NOMO-1 (cell line): Measurements from ENCODE around the gene UPK2.
"Not testable (repeated sequence)": the region's sequence is repeated elsewhere in the genome, so short reads cannot be mapped to it uniquely, and the experiment has no call there.

Source experiments
- DNase-seq, 2 experiments: peaks; one replicate each; lab custom pipeline; 2025; ENCODE audit not compliant: unreplicated experiment in 2 of 2; lab: John Stamatoyannopoulos, UW

Gene UPK2

DNA sequence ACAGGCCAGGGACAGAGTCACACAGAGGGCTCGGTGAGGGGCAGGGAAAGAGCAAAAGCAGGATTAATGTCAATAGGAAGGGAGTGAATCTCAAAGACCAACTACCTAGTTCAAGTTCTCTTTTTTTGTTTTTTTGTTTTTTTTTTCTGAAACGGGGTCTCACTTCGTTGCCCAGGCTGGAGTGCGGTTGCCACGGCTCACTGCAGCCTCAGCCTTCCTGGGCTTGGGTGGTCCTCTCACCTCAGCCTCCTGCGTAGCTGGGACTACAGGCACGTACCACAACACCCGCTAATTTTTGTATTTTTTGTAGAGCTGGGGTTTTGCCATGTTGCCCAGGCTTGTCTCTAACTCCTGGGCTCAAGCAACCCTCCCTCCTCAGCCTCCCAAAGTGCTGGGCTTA, 20.7 kb upstream of the UPK2 start:
- DNase-seq, result no peak

DNA sequence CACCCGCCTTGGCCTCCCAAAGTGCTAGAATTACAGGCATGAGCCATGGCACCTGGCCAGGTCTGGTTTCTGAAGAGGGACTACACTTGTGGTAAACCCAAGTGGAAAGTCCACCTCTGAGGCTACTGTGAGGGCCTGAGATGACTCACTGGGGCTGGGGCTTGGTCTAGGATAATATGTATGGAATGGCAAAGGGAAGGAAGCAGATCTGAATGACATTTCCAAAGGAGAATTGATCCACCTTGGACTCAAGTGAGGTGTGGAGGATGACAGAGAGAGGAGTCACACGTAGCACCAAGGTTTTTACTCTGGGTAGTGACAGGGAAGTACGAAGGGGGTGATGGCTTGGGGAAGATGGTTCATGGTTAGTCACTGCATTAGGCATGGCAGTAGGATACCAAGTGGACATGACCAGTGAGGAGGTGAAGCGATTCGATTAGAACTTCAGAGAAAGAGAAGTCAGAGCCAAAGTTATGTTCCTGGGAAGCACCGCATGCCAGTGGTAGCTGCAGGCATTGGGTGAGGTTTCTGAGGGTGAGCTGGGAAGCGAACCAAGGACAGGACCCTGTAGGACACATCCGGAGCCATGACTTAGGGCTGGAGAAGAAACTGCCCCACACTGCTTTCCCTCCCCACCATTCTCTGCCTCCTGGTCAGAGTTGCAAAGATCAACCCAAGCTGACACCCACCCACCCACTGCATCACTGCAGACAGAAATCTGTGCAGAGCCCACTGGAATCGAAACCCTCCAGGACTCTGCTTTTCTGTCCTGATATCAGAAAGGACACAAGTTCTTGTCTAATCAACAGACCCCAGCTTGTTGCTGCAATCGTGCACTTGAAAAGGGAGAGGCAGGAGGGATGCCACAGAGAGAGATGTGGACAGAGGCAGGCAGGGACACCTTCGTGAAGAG, 17.4 kb upstream of the UPK2 start:
- DNase-seq, result no peak

DNA sequence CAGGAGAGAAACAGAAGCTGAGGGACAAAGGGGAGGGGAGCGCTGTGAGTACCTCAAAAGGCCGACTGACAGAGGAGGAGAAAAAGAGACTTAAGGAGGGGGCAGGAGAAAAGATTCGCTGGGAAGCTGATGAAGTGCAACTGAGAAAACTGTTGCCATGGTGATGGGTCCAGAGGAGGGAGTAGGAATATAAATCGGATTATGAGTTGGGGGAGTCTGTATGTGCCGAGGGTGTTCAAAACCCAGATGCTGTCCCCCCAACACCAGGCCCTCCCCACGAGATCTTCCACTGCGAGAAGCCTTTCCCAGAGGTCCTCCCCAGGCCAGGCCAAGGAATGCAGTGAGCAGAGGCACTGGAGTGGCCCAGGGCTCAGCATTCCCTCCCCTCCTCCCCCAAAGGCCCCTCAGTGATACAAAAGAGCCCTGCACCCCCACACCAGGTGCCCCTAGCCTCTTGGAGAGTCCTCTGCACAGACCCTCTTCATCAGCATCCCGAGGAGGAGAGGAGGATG, 16.6 kb upstream of the UPK2 start:
- DNase-seq, result no peak

DNA sequence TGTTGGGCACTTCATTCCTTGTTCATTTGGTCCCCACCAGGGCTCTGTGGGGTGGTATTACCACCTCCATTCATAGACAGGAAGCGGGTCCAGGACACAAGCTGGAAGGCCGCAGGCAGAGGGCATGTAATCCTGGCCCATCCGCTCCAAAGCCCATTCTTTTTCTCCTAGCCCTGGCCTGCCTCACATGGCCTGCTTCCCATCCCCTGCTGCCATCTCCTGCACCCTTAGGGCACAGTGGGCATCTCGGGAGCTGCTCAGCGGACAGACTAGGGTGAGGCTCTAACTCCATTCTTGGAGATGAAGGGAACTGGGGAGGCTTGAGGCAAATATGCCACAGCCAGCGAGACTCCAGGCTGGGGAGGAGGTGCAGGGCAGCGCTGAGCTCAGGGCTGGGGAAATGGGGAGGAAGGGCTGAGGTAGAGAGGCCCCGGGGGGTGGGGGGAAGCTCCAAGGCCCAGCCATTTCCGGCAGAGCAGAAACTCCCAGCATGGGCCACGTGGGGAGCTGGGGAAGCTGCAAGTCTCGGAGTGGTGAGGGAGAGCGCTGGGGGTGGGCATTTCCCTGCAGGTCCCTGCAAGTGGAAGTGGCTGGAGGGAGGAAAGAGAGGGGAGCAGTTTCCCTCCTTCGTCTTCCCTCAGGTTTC, 16.0 kb upstream of the UPK2 start:
- peak; percentile 24 to 73 for DNase-seq

DNA sequence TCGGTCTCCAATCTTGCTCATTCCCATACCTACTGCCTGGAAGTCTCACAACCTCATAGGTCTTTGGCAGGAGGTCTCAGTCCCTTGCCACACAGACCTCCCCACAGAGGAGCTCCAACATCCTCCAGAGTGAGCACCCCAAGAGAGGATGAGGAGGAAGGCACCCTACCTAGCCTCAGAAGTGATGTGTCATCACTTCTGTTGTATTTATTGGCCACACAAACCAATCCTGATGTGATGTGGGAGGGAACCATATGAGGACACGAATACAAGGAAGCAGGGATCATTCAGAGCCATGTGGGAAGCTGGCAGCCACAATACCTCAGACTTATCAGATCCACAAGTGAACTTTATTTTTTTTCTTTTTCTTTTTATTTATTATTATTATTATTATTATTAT, 9.0 kb upstream of the UPK2 start:
- DNase-seq, result no peak

DNA sequence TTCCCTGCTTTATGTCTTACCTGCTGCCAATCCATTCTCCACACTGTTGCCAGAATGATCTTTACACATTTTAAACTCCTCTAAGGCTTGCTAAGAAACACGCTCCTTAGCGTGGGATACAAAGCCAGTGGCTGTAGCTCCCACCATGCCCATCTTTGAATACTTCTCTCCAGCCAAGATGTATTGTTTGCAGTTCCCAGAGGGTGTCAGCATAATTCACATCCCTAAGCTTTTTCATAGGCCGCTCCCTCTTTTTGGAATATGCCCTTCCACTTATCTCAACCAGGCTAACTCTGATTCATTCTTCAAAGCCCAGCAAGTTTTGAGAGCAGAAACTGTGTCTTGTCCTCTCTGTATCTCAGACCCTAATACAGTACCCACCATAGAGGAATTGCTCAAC, 8.1 kb upstream of the UPK2 start:
- DNase-seq, result no peak

DNA sequence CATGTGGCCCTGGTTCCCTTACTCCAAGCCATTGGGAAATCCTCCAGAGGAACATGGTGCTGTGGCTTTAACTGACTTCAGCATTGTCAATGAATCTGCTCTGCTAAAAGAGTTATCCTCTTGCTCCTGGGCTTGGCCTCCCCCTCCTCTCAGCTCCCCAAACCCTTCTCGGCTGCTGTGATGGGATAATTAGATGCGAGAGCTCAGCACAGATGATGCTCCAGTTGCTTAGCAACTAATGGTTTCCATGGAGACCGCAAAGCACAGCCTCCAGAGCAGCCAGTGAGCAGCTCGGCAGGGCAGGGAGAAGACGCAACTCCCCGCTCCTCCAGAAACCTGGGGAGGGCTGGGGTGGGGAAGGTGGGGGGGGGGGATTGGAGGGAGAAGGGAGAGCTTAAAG, 2.8 kb upstream of the UPK2 start:
- no peak for DNase-seq

DNA sequence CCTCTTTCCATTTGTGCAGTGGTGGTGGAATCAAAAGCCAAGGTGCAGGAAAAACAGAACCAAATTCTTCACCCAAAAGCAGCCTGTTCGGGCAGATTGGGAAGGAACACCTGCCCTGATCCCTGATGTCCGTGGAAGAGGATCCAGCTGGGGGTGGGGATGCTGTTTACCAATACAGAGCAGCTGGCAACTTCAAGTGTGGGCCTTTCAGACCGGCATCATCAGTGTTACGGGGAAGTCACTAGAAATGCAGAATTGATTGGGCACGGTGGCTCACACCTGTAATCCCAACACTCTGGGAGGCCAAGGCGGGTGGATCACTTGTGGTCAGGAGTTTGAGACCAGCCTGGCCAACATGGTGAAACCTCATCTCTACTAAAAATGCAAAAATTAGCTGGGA, 2.1 kb upstream of the UPK2 start:
- not testable (repeated sequence) for DNase-seq

DNA sequence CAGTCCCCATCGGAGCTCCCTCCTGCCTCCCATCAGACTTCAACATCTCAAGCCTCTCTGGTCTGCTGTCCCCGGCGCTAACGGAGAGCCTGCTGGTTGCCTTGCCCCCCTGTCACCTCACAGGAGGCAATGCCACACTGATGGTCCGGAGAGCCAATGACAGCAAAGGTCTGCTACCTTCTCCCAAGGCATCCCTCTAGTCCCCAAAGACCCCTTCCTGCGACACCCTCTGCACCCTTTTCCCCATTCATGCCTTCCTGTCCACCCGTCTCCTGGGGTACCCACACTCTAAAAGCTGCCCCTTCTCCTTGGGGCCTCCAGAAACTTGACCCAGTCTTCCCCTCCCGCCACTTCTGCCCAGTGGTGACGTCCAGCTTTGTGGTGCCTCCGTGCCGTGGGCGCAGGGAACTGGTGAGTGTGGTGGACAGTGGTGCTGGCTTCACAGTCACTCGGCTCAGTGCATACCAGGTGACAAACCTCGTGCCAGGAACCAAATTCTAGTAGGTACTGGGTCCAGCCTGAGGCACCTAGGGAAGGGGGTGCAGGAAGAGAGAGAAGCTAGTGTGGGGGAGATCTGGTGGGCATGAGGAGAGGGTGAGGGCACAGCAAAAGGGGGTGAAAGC, 860 bp downstream of the UPK2 start:
- DNase-seq, result no peak

DNA sequence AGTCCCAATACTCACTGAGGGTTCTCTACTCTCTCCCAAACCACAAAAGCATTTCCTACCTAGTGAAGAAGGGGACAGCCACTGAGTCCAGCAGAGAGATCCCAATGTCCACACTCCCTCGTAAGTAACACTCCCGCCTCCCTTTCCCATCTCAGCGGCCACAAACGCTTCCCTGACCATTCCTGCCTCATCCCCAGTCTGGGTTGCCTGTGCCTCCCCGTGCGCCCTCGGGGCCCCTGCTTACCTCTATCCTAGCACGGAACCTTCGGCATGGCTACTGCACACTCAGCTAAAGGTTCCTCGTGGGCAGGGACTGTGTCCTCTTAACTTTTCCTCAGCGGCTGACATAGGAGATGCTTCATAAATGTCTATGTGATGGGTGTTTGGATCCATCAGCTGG, 1.5 kb downstream of the UPK2 start:
- DNase-seq, result no peak

DNA sequence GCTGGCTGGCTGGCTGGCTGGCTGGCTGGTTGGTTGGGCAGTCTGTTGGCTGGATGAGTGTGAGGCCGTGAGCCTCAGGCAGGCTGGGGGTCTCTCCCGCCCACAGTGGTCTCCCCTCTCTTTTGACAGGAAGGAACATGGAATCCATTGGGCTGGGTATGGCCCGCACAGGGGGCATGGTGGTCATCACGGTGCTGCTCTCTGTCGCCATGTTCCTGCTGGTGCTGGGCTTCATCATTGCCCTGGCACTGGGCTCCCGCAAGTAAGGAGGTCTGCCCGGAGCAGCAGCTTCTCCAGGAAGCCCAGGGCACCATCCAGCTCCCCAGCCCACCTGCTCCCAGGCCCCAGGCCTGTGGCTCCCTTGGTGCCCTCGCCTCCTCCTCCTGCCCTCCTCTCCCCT, 1.9 kb downstream of the UPK2 start:
- no peak for DNase-seq

DNA sequence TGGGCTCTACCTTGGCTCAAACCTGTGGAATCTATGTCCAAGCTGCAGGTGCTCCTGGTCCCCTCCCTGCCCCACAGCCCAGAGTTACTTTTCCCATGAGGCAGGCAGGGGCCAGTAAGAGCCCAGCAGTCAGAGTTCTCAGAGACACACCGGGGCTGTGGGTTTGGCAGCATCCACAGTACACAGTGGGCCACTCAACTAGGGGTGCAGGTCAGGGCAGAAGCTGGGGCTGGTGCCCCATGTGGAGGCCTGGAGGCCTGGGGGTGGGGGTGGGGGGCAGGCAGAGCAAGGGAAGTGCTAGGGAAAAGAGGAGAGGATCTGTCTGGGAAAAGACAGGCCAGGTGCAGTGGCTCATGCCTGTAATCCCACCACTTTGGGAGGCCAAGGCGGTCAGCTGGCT, 2.5 kb downstream of the UPK2 start:
- DNase-seq, result no peak

DNA sequence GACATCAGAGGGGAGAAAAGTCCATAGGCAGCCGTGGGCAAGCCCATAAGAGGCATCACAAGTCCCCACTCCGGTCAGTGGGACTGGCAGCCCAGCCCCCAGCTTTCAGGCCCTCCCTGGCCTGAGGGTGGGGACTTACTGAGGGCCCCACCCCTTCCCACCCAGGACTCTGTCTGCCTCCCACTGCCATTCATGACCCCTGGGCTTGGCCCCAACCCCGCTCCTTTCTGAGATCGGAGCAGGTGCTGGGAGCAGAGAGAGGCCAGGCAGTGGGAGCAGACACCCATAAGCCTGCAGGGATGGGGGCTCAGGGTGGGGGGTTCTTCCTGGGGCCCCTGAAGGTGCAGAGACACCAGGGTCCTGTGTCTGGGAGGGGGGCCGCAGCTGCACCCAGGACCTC, 5.1 kb downstream of the UPK2 start:
- no peak for DNase-seq

DNA sequence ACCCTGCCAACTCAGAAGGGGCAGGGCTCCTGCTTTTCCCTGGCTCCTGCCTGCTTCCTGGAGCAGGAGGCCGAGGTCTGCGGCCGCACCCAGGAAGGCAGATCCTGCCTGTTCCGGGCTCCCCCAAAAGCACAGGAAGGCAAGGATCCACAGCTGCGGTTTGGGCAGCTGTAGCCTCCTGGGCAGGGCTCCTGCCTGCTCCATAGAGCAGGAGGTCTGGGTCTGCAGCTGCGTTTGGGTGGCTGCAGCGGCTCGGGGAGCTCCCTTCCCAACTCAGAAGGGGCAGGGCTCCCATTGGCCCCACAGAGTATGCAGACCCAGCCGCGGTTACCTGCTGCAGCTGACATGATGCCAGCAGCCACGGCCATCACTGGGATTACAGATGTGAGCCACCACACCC, 5.5 kb downstream of the UPK2 start:
- DNase-seq, result no peak

DNA sequence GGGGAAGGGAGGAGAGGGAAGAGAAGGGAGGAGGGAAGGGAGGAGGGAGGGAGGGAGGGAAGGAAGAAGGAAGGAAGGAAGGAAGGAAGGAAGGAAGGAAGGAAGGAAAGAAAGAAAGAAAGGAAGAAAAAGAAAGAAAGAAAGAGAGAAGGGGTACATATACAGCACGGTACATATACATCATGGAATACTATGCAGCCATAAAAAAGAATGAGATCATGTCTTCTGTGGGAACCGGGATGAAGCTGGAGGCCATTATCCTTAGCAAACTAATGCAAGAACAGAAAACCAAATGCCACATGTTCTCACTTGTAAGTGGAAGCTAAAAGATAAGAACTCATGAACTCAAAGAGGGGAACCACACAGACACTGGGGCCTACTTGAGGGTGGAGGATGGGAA, 13.4 kb downstream of the UPK2 start:
- DNase-seq, result not testable (repeated sequence)

DNA sequence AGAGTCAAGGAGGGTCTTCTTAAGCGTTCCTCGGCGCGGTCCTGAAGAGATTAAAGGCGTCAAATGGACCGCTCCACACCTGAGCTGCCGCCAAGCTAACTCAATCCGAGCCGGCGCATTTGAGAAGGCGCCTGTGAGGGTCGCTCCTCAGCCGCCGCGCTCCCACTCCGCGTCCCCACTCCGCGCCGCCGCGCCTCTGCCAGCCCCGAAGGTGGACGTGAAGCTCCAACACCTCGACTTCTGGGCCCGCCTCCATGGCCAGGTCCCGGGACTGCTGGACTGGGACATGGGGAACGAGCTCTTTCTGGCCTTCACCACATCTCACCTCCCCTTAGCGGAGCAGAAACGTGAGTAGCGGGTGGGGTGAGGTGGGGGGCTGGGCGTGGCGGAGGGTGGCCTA, 15.5 kb downstream of the UPK2 start, which contains the start of gene FOXR1:
FOXR1 (plus strand) TSS at position 116 of the 400 bp plus-strand sequence; CDS start at position 287, 171 bp downstream.
- no peak for DNase-seq

DNA sequence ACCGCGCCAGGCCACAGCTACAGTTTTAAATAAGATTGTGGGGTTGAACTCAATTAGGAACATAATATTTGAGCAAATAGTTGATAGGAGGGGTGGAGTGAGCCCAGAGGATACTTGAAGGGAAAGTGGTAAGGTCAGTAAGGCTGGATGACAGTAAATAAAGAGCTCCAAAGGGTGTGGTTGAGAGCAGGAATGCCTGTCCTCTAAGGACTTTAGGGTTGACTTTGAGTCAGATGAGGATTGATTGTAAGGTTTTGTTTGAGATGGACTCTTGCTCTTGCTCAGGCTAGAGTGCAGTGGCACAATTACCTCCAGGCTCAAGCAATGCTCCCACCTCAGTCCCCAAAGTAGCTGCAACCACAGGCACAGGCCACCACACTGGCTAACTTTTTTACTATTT, 17.9 kb downstream of the UPK2 start:
- no peak for DNase-seq

DNA sequence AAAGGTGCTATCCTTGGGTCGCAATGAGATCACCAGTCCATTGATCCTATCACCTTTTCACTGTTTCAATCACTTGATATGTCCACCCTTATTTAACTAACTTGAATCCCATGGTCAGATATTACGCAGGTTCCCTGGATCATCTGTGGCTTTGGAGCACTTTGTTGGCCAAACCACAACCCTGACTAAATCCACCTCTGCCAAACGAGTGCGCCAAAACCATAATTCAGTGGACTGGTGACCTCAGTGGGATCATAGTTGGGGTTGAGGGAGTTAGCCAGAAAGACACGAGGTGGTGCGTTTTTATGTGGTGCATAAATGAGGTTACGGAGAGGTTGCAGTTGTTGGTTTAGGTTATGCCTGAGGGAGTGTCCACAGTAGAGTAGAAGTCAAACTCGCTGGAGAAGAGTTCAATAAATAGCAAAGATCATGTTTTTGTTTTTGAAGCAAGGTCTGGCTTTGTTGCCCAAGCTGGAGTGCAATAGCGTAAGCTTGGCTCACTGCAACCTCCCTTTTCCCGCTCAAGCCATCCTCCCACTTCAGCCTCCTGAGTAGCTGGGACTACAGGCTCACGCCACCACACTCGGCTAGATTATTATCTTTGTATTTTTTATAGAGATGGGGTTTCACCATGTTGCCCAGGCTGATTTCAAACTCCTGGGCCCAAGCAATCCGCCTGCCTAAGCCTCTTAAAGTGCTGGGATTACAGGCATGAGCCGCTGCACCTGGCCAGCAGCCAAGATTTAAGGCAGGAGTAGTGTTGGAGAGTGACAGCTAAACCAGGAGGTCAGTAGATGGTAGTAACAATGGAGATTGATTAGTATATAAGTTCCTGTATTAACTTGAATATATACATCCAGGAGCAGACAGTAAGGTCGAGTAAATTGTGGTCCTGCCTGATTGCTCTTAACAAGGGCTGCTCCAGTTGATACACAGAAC, 19.9 kb downstream of the UPK2 start:
- DNase-seq, result no peak

DNA sequence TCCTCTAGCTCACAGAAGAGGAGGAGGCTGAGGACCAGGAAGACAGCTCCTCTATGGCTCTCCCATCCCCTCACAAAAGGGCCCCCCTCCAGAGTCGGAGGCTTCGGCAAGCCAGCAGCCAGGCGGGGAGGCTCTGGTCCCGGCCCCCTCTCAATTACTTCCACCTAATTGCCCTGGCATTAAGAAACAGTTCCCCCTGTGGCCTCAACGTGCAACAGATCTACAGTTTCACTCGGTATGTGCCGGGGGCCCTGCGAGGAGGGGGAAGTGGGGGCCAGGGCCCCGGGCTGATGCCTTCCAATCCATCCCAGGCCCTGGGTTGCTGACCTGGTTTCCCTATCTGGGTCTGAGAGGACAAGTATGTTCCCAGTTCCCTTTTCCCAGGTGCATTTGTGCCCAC, 23.3 kb downstream of the UPK2 start:
- DNase-seq, result peak; percentile 61 to 74

DNA sequence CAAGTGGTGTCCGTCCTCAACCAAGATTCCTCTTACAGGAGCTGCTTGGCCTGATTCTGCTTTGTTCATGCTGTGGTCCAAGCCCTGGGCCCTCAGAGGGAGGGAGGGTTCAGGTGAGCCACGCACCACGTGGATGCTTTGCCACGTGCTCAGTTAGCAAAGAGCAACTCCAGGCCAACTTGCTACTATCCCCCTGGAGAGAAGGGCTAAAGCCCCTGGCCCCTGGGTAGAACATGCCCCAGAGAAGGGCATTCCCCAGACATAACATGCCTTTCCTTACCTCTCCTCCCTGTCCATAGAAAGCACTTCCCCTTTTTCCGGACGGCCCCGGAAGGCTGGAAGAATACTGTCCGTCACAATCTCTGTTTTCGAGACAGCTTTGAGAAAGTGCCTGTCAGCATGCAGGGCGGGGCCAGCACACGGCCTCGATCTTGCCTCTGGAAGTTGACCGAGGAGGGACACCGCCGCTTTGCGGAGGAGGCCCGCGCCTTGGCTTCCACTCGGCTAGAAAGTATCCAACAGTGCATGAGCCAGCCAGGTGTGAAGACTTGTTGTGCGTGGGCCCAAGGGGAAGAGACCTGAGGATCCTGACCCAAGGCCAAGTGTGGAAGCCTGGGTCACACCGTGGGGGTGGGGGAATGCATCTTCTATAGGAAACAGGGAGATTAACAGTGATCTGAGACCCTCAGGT, 24.2 kb downstream of the UPK2 start:
- DNase-seq, result peak; percentile 18 to 28
